Body of pancreas (tissue), 4 donors: Measurements from ENCODE around the gene MAPK8. TPM values are rescaled to one million over a fixed set of nuclear protein-coding genes. Genes with fewer than 3 reads are reported as not detected.

Experiments used
- ATAC-seq: fragments of 150-250 bp; one replicate; pipeline ENCODE4 v1.9.1; 2016
- DNase-seq, 4 donors: peaks; one replicate each; pipeline ENCODE4 v3.0.0-alpha.2; 2019
- H3K27ac ChIP-seq, 4 donors: fragments of 200-600 bp; sonication (generic); 1 replicate in 3 of 4; 2 replicates in 1 of 4; pipeline versions ENCODE4 v1.5.1 to v1.6.1; 2016 to 2019; ENCODE audit warnings: mild to moderate bottlenecking in 1 of 4, mixed read lengths in 1 of 4, moderate library complexity in 1 of 4
- H3K27me3 ChIP-seq, 2 donors: fragments of 200-600 bp; sonication (generic); one replicate each; pipeline ENCODE4 v1.6.0; 2016; ENCODE audit warnings: mild to moderate bottlenecking in 1 of 2
- H3K36me3 ChIP-seq, 2 donors: fragments of 200-600 bp; sonication (generic); replicated peaks in 1 of 2; 2 replicates each; pipeline ENCODE4 v1.5.1; 2016; ENCODE audit warnings: low read depth in 2 of 2; ENCODE audit not compliant: insufficient read depth in 1 of 2
- H3K4me1 ChIP-seq: fragments of 200-600 bp; sonication (generic); one replicate; pipeline ENCODE4 v1.6.0; 2016
- H3K4me3 ChIP-seq, 2 donors: fragments of 200-600 bp; sonication (generic); 1 replicate in 1 of 2; 2 replicates in 1 of 2; pipeline ENCODE4 v1.5.1; 2016 to 2019
- H3K9me3 ChIP-seq, 3 donors: fragments of 200-600 bp; sonication (generic); 1 replicate in 2 of 3; 2 replicates in 1 of 3; pipeline ENCODE4 v1.5.1; 2016
- POLR2A ChIP-seq, 3 donors: fragments of 450-650 bp; IDR thresholded peaks; one replicate each; pipeline ENCODE4 v1.6.1; 2016; ENCODE audit warnings: antibody characterized with exemption in 3 of 3, mild to moderate bottlenecking in 2 of 3
- WGBS, 2 donors: methylation state at CpG; one replicate each; pipeline ENCODE4 v1.1.5; 2017; 5-methylcytosine and 5-hydroxymethylcytosine counted together
- intact Hi-C: fragments of 100-400 bp; cut with DNase I; formaldehyde crosslinking; loops from one replicate; pipeline ENCODE4 v1.15.1; 2023
- total RNA-seq, 2 donors: library from RNA; depleted of rRNA; stranded (reverse); fragments of >200 nt; gene quantifications; one replicate each; pipeline ENCODE4 v1.1.0, GENCODE V29; 2016
- TF ChIP-seq, protein P1 (sequence below), 7 experiments: fragments of 450-650 bp in 4 of 7; fragments of 200-600 bp in 3 of 7; sonication (generic) in 3 of 7; IDR thresholded peaks; one replicate each; pipeline ENCODE4 v1.5.1; 2016 to 2019; ENCODE audit warnings: antibody characterized with exemption in 7 of 7

MAPK8 gene
- total RNA-seq, 2 donors from 2014 or later = 16.1 to 22.7 TPM

DNA sequence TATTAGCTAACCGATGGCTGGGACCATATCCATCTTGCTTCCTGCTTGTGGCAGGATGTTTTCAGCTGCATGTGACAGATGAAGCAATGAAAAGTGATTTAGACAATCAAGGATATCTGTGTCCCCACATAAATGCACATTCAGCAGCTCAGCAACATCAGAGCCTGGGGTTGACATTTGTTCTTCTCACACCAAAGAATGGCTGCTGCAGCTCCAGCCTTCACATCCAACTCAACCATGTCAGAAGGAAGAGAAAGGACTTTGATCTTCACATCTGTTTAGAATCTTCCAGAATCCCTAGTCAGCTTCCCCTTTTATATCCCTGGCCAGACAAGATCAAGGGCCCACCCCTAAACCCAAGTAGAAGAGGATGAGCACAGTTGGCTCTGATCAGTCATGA, 20.1 kb upstream of the MAPK8 start:
- no peaks in the 10 kb centered on the region for H3K27me3 ChIP-seq
- DNase-seq = no peak
- ATAC-seq = no peak
- no peak overlapping the region for H3K27ac ChIP-seq
- WGBS, 2 donors = 78 to 96% methylated on average over 1 of the region's 1 CpG
- H3K4me3 ChIP-seq = no peak overlapping the region
- no peaks in the 10 kb centered on the region for H3K9me3 ChIP-seq
- no peak for TF ChIP-seq POLR2A (IDR thresholded peaks at IDR 0.05)
- TF ChIP-seq, protein P1, sequence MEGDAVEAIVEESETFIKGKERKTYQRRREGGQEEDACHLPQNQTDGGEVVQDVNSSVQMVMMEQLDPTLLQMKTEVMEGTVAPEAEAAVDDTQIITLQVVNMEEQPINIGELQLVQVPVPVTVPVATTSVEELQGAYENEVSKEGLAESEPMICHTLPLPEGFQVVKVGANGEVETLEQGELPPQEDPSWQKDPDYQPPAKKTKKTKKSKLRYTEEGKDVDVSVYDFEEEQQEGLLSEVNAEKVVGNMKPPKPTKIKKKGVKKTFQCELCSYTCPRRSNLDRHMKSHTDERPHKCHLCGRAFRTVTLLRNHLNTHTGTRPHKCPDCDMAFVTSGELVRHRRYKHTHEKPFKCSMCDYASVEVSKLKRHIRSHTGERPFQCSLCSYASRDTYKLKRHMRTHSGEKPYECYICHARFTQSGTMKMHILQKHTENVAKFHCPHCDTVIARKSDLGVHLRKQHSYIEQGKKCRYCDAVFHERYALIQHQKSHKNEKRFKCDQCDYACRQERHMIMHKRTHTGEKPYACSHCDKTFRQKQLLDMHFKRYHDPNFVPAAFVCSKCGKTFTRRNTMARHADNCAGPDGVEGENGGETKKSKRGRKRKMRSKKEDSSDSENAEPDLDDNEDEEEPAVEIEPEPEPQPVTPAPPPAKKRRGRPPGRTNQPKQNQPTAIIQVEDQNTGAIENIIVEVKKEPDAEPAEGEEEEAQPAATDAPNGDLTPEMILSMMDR (IDR thresholded peaks at IDR 0.05) = no peak
- peaks cover 20% of the 10 kb centered on the region for H3K4me1 ChIP-seq
- H3K36me3 ChIP-seq = no peaks in the 10 kb centered on the region
- intact Hi-C loops = no loop called here

DNA sequence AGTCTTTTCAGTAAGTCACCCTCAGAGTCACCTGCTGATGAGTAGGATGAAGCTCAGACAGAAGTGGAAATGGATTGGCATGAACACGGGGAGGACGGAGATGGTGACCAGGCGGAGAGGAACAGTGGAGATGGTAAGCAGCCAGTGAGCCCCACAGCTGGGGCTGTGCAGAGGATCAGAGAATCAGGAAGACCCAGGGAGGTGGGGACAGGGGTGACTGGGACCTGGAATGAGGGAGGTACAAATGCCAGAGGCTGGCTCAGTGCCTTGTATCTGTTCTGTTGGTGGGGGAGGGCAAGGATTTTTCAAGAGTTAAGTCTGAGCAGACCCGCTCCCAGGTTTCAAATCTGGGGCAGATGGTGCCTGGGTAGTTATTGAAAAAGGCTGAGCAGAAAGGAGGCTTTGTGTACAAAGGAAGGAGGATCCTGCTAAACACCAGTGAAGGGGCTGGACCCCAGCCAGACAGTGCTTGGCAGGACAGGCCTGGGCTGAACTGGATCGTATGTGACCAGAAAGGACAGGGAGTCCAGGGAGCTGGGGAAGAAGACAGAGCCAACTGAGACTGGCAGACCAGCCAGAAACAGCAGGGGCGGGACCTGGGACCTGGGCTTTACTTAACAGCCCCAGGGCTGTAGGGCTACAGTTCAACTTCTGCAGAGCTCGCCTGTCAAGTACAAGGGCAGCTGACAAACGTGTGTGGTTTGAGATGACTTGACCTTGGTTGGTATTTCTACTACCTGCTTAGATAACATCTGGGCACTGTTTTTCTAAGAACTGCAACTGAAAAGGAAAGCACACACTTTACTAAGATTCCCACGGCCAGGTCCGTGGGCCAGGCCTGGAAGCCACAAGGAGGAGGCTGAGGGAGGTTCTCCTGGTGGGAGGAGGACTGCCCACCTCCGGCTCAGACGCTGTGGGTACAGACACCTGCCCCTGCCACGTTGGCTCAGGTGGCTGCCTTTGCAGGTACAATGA, 18.8 kb upstream of the MAPK8 start:
- intact Hi-C loops = no loop called here
- TF ChIP-seq POLR2A (IDR thresholded peaks at IDR 0.05) = no peak
- TF ChIP-seq, protein P1 (IDR thresholded peaks at IDR 0.05) = no peak
- ATAC-seq = peak; percentile 77
- H3K4me3 ChIP-seq = no peak overlapping the region
- WGBS, 2 donors = 39 to 43% methylated on average over 13 of the region's 13 CpGs
- peak; percentile 61 to 75 (median 68) for DNase-seq
- no peaks in the 10 kb centered on the region for H3K36me3 ChIP-seq
- H3K27ac ChIP-seq = peak overlapping the region; percentile 2 to 68 (median 58)
- peaks cover 20% of the 10 kb centered on the region for H3K4me1 ChIP-seq
- H3K27me3 ChIP-seq = no peaks in the 10 kb centered on the region
- H3K9me3 ChIP-seq = no peaks in the 10 kb centered on the region

DNA sequence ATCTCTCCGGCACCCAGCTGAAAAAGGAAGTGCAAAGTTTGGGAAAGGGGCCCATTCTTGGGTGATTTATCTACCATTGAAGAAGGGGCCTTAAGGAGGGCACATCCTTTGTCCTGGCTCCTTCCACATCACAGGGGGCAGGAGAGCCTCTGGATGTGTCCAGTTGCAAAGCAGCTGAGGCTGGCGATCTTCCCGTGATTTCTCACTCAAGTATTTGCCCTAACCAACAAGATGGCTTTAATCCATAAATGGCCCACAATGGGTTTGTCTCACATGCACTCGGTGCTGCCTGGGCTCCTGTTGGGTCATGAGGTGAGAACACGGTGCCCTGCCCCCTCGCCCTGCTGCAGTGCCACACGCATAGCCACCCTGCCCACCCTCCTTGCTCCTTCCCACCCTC, 17.8 kb upstream of the MAPK8 start:
- no peaks in the 10 kb centered on the region for H3K27me3 ChIP-seq
- intact Hi-C loops = no loop called here
- H3K36me3 ChIP-seq = no peaks in the 10 kb centered on the region
- ATAC-seq = no peak
- no peaks in the 10 kb centered on the region for H3K9me3 ChIP-seq
- TF ChIP-seq, protein P1 (IDR thresholded peaks at IDR 0.05) = no peak
- TF ChIP-seq POLR2A (IDR thresholded peaks at IDR 0.05) = no peak
- H3K4me1 ChIP-seq = peaks cover 20% of the 10 kb centered on the region
- DNase-seq = peak in 1 of 4 donors; percentile 11
- H3K27ac ChIP-seq = peak overlapping the region in 1 of 4 donors; percentile 65
- 89 to 93% methylated on average over 6 to 7 of the region's 7 CpGs for WGBS, 2 donors
- H3K4me3 ChIP-seq = no peak overlapping the region

DNA sequence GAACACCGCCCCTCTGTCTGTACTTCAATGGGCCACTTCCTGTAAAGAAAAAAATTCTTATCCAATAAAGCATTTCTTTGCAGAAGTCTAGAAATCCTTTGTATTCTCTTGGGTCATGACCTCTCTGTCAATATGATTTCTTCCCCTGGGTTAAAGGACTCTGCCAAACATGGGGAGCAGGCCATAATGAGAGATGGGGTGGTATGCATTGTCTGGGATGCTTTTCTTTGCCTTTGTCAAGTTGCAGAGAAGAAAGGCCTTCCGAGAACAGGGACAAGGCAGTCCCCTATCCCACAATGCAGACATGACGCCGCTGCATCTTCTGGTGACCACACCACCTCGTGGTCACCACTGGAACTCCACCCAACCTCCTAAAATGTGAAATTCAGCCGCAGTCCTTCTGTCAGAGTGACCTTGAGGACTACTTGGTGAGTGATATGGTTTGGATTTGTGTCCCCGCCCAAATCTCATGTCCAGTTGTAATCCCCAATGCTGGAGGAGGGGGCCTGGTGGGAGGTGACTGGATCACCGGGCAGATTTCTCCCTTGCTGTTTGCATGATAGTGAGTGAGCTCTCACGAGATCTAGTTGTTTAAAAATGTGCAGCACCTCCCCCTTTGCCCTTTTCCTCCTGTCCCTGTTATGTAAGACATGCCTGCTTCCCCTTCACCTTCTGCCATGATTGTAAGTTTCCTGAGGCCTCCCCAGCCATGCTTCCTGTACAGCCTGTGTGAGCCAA, 16.8 kb upstream of the MAPK8 start:
- WGBS, 2 donors = 33 to 36% methylated on average over 9 of the region's 9 CpGs
- Histone ChIP-seq H3K9me3 (no peaks in the 10 kb centered on the region), H3K4me3 (no peak overlapping the region), H3K27me3 (no peaks in the 10 kb centered on the region), H3K27ac (no peak overlapping the region), H3K36me3 (no peaks in the 10 kb centered on the region), H3K4me1 (peaks cover 20% of the 10 kb centered on the region)
- intact Hi-C loops = no loop called here
- TF ChIP-seq, protein P1 (IDR thresholded peaks at IDR 0.05) = peak; percentile 46 to 75 (median 62)
- TF ChIP-seq POLR2A (IDR thresholded peaks at IDR 0.05) = no peak
- peak; percentile 68 for ATAC-seq
- DNase-seq = peak; percentile 40 to 70 (median 62)
